T1000 (cell line): Measurements from ENCODE around the gene OAF.

Source experiments
- DNase-seq: peaks from one replicate; lab custom pipeline; 2025; ENCODE audit warnings: mixed read lengths; lab: John Stamatoyannopoulos, UW

The OAF gene

DNA sequence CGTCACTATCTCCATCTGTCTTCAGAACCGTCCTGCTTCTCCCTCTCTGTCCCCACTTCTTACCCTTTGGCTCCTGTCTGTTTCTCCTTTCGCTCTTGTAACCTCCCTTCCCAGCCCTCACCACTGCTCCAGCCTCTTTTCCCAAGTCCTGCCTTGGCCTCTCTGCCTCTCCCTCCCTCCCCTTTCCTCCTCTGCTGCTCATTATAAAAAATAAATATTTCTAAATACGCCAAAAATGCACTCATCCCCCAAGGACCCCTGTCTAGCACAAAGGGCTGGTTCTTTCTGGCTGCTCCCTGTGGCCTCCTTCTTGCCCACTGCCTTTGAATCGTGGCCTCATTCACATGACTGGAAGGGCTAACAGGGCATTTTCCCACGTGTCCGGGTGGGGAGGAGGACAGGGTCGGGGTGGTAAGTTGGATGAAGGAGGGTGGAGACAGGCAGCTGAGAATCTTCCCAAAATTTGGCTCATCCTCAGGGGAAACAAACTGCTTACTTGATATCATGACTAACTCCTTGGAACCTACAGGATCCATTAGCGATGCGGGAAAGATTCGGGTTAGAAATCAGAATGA, 26.4 kb upstream of the OAF start:
- DNase-seq = no peak

DNA sequence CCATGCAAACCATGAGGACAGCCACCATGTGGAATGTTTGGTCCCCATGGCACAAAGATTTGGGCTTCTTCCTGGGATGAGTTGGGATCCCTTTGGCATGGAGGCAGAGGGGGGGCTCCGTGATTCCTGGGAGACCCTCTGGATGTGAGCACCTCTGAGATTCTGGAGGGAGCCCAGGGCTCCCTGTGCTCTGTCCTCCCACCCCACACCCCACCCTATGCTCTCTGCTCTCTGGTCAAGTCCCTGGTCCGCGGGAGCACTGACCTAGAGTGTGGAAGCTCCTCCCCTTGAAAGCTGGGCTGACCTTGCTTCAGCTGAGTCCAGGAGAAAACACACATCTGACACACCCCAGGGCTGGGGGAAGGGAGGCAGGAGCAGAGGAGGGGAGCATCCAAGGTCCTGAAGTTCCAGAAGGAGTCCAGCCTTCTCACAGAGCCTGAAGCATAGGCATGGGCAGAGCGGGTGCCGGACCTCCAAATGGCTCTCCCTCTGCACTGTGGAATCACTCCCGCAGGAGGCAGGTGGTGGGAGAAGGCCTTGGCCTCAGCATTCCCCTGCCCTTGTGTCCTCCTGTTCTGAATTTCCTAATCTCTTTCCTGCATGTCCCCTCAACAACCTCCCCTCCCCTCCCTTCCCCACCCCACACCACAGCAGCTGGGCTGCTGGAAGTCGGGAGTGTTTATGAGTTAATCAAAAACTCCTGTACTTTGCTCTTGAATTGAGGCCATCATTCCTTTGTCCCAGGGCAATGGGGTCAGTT, 25.7 kb upstream of the OAF start:
- no peak for DNase-seq

DNA sequence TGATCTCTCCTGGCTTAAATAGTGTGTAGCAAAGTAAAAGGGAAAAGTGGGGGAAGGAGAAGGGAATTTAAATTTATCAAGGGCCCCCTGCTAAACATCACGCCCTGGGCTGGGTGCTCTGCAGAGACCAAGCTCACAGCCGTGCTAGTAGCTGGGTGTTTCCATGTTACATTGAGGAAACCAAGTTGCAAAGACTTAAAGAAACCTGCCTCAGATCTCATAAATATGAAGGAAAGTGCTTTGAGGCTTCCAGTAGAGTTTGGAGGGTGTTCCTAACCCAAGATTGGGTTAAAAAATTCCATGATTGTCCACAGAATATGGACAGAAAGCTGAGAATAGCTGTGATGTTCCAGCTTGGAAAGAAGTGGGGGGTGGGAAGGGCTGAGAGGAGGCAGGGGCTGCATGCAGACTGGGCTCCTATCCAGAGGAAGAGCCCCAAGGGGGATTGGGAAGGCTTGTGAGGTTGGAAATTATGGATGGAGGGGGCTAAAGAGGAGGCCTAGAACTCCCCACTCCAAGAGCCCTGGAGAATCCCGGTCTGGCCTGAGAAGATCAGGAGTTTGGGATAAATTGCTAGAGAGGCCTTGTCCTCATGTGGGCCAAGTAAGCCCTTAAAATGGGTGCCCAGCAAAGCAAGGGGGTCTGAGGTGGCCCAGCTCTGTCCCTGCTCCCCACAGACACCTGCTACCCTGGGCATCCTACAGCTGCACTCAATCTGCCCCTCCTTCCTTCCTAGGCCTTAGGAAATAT, 25.0 kb upstream of the OAF start:
- DNase-seq = no peak

DNA sequence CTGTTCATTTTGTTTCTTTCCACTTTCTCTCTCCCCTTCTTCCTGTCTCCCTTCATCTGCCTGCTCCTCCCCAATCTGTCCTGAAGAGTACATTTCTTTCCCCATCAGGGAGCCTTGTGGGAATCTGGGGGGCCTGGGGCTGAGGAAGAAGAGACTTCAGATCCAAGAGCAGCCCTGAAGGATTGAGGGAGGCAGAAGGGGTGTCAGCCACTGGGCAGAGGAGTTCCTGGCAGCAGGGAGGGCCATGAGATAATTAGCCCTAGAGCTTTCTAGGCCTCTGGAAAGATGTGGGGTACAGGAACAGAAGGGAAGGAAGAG, 24.4 kb upstream of the OAF start:
- no peak for DNase-seq

DNA sequence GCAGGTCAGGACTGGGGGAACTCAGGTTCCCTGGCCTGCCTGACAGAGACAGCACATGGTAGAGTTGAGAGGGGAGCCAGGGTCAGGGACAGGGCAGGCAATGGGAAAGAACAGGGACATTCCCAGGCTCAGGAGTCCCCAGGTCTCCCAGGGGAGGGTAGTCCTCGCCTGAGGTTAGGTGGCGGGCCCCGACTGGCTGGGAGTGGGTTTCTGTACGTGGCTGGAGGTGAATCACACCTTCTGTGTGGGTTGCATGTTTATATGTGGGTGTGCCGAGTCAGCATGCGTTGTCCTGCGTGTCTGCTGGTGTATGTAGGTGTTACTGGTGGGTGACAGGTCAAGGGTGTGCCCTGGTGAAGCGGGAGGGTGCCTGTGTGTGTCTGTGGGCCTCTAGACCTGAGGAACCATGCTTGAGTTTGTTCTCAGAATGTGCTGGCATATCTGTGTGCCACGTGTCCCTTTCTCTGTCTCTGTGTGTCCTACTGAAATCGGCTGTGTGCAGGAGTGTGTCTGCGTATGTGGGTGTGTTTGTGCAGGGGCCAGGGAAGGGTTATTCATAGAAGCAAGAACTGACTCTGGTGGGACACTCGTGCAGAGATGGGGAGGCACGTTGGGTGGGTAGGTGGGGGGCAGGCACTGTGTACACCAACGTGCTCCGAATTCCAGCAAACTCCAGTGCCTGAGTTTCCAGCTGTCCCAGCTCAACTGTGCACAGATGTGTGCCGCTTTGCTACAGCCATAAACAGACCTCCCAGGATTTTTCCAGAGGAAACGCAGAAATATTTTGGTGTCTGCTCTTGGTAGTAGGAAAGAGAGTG, 23.8 kb upstream of the OAF start:
- DNase-seq = no peak

DNA sequence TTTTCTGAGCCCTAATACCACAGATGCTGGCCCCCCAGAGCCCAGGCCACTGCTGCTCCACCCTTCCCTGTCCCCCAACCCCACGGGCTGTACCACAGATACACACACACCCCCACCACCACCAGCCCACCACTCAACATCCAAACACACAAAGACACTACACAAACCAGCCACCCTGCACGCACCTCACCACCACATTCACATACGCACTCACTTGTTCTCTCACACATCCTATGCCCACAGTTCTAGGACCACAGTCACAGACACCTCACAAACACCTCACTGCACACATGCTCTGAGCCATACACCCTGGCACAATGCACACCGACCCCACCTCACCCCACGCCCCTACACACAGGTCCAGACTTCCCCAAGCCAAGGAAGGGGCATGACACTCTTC, 22.5 kb upstream of the OAF start:
- no peak for DNase-seq

DNA sequence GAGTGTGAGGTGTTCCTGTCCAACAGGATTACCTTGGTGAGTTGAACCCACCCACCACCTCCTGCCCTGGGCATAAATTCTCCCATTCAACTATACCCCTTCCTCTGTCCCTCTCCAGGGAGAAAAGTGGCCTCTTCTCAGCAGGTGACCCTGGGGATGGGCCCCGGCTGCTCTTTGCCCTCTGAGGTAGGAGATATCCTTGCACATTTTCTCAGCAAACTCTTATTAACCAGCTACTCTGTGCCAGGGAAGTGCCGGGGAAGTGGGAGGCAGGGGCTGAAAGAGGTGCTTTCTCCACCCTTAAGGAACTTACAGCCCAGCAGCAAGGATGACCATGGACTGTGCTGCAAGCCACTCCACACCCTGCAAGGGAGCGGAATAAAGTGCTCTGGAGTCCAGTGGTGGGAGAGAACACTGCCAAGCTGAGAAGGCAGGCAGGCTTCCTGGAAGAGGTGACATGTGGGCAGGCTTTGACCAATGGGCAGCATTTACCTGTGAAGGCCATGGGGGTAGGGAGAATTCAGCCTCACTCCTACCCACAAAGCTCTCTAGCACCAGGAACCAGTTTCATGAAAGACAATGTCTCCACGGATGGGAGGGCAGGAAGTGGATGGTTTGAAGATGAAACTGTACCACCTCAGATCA, 21.9 kb upstream of the OAF start:
- no peak for DNase-seq

DNA sequence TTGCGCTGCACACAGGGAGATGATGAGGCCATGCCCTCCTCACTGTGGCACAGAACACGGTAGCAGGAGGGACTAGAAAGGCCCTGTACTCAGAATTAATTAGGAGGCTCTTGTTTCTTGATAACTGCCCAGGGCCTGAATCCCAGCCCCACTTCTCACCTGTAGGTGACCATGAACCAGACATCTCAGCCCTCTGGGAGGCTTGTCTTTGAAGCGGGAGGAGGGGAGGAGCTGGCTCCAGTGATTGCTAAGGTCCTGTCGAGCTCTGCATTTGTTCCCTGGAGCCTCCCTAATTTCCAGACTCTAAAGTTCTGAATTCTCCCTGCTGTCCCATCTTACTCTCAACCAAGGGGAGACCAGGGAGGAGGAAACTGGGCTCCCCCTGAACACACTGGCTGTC, 19.8 kb upstream of the OAF start:
- no peak for DNase-seq

DNA sequence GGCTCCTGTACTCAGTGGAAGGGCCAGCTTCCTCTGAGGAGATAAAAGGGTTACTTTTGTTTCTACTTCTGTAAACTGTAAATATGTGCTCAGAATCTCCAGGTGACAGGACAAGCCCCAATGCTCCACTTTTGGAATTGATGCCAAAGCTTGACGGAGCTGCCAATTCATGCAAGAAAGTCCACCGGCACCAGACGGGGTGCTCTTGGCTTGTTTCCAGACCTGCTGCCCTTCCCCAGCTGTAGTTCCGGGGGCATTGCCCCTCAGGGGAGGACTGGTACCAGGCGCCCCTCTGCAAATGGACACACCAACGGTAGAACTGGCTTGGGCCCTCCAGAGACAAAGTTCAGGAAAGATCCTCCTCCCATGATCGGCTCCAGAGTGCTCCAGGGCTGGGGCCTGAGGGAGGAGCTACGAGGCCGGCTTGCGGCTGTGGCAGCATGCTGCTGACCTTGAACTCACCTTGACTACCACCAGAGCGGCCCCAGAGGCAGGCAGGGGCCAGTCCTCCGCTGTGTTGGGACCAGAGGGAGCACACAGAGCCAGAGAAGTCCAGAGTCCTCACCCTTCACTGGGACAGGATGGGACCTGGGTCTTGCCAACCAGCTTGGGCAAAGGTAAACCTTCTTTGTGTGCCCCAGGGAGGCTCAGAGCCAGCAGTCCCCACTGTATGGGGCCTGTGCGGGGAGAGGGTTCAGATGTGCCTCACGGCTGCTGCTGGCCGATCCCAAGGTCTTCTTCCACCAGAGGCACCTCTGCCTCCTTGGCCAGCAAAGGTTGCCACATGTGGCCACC, 17.8 kb upstream of the OAF start:
- no peak for DNase-seq

DNA sequence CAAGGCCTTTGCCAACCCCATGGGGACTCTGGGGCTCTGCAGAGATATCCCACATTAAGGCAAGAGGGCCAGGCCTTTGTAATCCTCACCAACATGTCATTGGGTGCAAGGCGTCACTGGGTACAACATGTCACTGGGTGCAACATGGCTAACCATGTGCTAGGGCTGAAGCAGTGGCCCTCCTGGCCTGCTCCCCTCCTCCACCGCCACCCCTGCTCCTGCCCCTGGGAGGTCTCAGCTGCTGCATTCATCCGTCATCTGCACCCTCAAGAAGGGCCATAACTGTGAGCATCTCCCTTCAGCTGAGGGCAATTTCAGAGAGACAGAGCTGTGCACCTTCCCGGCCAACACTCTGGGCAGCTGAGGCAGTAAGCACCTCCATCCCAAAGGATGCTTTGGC, 16.7 kb upstream of the OAF start:
- DNase-seq = no peak

DNA sequence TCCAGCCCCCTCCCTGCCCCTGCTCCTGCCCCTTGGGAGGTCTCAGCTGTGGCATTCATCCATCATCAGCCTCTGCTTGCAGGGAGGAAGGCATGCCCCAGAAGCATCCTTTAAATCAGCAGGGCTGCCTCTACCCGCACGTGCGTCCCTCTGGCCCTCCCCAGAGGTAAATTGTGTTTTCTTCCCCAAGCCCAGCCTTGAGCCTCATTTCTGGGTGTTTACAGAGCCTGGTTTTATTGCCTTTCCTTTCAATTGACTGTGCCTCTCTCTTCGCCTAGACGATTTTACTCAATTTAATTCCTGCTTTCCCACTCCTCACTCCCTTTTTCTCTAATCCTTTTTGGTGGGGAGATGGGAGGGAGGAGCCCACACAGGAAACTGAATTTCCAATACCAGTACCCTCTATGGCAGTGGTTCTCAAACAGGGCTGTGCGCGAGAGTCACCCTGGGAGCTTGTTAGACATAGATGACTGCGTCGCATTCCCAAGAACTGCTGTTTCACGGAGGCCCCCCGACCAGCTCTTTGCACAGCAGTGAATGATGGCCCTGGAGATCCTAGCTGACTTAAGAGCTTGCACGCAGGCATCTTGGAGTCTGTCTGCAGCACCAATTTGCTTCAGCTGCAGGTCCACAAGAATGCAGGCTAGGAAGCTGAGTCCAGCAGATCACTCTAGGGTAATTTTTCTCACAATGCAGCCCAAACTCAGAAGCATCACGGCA, 15.1 kb upstream of the OAF start:
- no peak for DNase-seq

DNA sequence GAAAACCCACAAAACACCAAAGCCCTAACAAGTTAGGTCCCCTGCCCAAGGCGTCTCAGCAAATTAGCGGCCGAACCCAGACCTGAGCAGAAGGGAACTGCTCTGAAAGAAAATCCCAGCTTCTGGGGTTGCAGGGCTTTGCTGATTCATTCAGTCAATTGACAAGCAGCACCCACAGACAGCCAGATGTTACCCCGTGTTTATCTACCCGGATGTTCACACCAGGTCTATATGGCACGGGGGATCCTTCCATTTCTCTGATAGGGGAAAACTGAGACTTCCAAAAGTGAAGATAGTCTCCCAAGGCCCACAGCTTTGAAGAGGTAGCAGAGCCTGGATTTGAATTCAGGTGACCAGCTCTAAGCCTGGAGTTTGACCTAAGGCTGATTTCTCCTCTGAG, 14.0 kb upstream of the OAF start:
- no peak for DNase-seq

DNA sequence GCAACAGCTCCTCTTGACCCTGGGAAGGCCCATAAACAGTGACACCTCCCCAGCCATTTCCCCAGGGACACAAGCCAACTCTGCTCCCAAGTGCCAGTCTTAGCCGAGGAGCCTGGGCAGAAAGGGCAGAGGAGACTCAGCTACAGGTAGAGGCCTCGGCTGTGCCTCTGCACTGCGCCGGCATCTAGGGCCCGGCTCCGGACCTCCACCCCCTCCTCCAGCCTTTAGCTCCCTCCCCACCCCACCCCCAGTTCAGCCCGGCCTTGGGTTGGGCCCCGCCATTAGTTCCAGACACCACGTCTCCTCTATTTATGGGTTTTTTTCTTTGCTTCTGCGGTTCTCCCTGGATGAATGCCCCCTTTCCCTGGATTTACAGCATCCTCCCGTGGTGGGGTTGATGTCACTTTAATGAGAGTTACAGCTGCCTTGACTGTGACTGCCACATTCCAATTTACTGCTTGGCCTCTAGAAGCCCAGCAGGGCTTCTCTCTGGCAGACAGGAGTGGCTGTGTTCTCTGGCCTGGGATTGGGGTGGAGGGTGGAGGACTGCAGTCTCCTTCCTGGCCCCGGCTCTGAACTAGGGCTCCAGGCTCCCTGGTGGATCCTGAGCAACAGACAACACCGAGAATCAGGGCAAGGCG, 13.5 kb upstream of the OAF start:
- DNase-seq = no peak

DNA sequence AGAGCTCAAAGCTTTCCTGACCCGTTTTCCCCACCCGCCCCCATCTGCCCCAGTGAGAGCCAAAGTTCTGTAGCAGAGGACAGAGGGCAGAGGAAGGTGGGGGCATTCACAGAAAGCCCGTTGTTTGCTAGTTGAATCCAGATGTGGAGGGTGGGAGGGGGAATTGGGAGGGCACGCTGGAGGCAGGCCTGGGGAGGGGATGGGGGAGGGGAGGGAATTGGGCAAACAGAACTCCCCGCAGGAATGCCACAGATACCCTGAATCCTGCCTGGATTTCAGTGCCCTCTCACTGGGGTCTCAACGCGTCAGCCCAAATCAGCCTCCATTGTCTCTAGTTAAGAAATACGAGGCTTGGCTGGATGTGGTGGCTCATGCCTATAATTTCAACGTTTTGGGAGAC, 12.9 kb upstream of the OAF start:
- no peak for DNase-seq

DNA sequence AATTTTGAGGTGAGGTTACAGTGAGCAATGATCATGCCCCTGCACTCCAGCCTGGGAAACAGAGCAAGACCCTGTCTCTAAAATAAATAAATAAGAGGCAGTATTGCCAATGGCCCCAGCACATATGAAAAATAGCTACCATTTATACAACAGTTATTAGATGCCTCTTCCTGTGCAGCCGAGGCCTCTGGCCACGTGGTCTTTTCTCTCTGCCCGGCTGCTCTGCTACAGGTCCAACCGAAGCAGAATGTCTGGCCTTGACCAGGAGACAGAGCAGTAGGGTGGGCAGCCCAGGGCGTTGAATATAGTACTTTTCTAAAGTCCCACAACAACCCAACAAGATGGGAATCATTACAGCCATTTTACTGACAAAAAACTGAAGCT, 12.4 kb upstream of the OAF start:
- DNase-seq = no peak

DNA sequence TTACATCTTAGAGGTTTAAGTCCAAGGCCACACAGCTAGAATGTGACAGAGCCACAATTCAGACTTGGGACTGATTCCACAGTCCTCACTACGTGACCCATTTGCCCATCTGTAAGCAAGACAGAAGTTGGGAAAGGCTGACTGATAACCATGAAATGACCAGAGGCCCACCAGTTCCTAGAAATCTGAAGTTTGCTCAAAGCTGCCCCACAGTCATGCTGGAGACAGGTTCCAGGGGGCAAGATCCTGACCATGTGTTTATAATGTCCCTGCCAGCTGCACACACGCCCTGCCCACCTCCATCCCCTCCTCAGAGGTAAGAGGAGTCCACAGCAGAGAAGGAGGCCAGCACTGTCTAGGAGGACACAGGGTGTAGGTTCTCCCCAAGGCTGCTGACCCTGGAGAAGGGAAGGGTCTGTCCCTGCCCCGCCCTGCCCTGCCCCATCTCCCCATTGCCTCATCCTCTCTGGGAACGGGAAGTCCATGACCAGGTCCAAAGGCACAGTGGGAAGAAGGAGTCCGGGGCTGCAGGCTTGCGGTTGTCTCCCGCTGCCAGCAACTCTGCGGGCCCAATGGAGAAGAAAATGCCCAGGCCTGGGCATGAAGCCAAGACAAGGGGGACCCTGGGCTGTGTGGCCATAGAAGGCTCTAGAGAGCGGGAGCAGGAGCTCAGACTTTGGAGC, 11.9 kb upstream of the OAF start:
- DNase-seq = no peak

DNA sequence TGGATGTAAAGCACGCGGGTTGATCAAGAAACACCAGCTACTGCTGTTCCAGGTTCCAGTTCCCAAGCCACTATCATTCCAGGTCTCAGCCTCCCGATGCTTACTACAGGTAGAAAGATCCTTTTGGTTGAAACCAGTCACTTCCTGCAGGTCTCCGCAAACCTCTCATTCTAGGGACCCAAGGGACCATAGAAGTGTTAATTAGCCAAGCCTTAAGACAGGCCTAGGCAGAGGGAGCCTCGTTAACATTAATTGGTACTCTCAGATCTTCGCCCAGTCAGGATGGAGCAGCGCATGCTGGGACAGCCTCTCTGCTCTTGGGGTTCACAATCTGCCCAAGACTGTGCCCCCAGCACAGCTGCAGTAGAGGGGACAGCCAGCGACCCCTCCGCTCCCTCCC, 11.2 kb upstream of the OAF start:
- DNase-seq = no peak

DNA sequence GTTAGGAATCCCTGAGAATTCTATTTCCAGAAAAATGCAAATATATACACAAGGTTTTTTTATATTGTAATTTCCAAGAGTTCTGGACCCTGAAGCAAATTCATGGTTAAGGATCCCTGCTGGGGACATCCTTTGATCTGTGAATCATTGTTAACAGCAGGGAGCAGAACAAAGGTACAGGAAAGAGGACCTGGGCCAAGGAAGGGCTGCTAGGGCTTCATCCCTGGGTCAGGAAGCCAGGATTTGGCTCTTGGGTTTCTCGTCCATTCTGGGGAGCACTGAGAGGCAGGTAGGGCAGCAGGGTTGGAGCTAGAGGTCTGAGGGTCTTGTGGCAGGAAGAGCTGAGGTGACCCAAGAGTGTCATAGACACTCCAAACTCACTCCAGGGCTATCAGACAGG, 10.2 kb upstream of the OAF start:
- DNase-seq = no peak

DNA sequence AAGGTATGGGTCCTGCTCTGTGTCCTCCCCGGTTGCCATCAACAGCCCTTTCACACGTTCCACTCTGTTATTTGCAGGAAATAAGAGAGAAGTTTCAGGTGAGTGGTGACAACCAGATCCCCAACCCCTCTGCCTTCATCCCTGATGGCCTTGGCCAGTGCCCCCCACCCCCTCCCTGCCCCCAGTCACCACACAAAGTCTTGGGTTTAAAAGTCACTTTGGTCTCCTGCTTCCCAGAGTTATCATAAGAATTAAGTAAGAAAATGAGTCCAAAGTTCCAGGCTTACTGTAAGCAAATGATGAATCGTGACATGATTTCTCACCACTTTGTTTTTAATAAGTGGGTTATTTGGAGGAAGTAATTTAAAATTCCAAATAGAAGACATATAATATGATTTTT, 9.2 kb upstream of the OAF start:
- DNase-seq = no peak

DNA sequence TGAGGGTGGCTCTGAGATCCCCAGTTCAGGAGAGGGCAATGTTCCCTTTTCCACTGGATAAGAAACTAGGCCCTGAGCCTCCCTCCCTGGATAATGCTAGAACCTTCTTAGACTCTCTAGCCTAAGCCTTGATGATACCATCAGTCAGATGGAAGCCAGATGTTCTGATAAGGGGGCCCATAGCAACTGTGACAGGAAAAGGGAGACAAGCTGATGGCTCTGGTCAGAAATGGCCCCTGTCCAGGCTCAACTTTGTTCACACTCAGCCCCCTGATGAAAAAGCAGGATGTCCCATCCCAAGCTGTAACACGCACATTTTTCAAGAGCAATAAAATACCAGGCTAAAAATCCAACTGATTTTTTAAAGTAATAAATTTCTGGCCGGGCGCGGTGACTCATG, 7.2 kb upstream of the OAF start:
- DNase-seq = no peak
